ENCODE data around the gene AHI1. TPM values are rescaled to one million over a fixed set of nuclear protein-coding genes. Genes with fewer than 3 reads are reported as not detected.

The AHI1 gene
- total RNA-seq, 1 donor from 2014 or later = 23.2 TPM

DNA sequence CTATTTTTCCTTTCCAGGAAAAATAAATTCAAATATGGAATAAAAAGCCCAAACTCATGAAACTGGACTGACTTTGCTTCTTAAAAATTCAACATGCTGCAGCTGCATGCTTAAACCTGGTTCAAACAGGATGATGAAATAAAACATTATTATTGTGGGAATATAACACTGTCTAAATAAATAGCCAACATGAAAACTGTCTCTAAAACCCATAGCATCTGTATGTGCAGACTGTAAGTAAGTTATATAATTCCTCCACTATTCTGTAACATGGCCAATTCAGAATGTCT lies 30.4 kb upstream of the AHI1 start:
- no peak for TF ChIP-seq CTCF (conservative IDR thresholded peaks at IDR 0.05)
- no peak overlapping the region for H3K4me3 Mint-ChIP-seq
- H3K9me3 Mint-ChIP-seq = peaks cover 2% of the 10 kb centered on the region
- no peaks in the 10 kb centered on the region for H3K36me3 Mint-ChIP-seq
- no peak for DNase-seq (ENCODE audit: extremely low spot score, unreplicated experiment)
- H3K27ac Mint-ChIP-seq = no peak overlapping the region
- H3K4me1 Mint-ChIP-seq (ENCODE audit: unreplicated experiment) = peaks cover 9% of the 10 kb centered on the region
- no peaks in the 10 kb centered on the region for H3K27me3 Mint-ChIP-seq

DNA sequence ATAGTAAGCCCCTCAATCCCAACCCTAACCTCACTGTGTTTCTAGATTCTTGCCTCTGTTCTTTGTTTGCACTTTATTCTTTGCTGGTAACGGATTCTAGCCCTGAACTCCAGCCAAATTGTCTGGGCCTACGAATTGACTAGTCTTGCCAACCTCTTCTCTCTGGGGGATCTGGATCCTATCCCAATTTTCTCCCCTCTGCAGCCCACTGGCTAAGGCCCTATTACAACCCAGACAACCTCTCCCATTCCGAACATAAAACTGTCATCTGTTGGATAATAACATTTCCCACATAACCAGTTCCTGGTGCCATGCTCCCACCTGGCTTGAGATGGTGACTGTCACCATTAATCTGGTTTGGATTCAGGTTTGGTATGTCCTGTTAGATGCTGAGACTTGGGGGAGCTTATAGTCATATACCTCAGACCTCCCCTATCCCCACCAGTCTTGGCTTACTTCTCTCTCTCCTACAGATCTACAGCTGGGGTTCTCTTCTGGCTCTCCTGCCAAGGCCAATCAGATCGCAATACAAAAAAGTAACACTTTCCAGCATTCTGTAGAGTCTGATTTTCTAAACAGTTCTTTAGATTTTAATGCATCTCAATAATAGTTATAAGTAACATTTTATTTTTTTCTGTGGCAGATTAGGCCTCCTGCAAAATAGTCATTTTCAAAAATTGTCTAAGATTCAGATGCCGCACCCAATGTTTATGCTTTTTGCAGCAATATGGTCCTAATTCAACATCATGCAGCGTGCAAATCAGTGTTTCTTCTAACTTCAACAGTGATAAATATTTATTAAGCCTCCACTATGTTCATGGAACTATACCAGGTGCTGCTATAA lies 29.8 kb upstream of the AHI1 start:
- TF ChIP-seq CTCF (conservative IDR thresholded peaks at IDR 0.05) = no peak

GRCh38 chr6:135525594-135525993 lies 28.1 kb upstream of the AHI1 start:
- no peaks in the 10 kb centered on the region for H3K36me3 Mint-ChIP-seq
- H3K27me3 Mint-ChIP-seq = no peaks in the 10 kb centered on the region
- no peak for DNase-seq (ENCODE audit: extremely low spot score, unreplicated experiment)
- no peak for TF ChIP-seq CTCF (conservative IDR thresholded peaks at IDR 0.05)
- no peak overlapping the region for H3K27ac Mint-ChIP-seq
- H3K4me1 Mint-ChIP-seq (ENCODE audit: unreplicated experiment) = peaks cover 9% of the 10 kb centered on the region
- H3K4me3 Mint-ChIP-seq = no peak overlapping the region
- no peaks in the 10 kb centered on the region for H3K9me3 Mint-ChIP-seq

More for the DNA sequence above, 29.8 kb upstream of the AHI1 start:
- Mint-ChIP-seq H3K27me3 (no peaks in the 10 kb centered on the region), H3K9me3 (no peaks in the 10 kb centered on the region), H3K36me3 (no peaks in the 10 kb centered on the region), H3K4me1 (ENCODE audit: unreplicated experiment) (peaks cover 9% of the 10 kb centered on the region), H3K27ac (no peak overlapping the region), H3K4me3 (no peak overlapping the region)
- DNase-seq (ENCODE audit: extremely low spot score, unreplicated experiment) = no peak

- H3K9me3 Mint-ChIP-seq = peaks cover 6% of the 10 kb centered on the region
- peaks cover 5% of the 10 kb centered on the region for H3K36me3 Mint-ChIP-seq
- no peak overlapping the region for H3K27ac Mint-ChIP-seq
- no peaks in the 10 kb centered on the region for H3K27me3 Mint-ChIP-seq
- TF ChIP-seq CTCF (conservative IDR thresholded peaks at IDR 0.05) = no peak
- H3K4me3 Mint-ChIP-seq = no peak overlapping the region
- peaks cover under 1% of the 10 kb centered on the region for H3K4me1 Mint-ChIP-seq (ENCODE audit: unreplicated experiment)
- DNase-seq (ENCODE audit: extremely low spot score, unreplicated experiment) = no peak
Measured at GRCh38 chr6:135522965-135523692, 25.6 kb upstream of the AHI1 start.

DNA sequence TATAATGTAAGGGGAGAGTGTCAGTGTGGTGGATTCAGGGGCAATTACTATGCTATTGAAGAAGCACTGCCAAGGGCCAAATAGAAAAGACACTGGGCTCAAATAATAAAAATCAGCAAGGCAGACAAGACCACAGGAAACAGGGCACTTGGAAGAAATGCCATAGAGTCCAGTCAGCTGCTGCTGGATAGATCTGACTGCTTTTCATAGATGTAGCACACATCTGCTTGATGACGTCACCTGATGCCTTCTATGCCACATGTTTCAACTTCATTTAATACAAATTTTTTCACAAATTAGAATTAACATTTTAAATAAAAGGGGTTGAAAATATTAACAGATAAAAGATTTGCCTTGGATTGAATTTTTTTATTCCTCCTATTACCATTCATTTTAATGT lies 23.9 kb upstream of the AHI1 start:
- H3K27me3 Mint-ChIP-seq = no peaks in the 10 kb centered on the region
- no peak overlapping the region for H3K4me3 Mint-ChIP-seq
- DNase-seq (ENCODE audit: extremely low spot score, unreplicated experiment) = no peak
- H3K27ac Mint-ChIP-seq = no peak overlapping the region
- no peaks in the 10 kb centered on the region for H3K4me1 Mint-ChIP-seq (ENCODE audit: unreplicated experiment)
- H3K36me3 Mint-ChIP-seq = peaks cover 8% of the 10 kb centered on the region
- peaks cover 15% of the 10 kb centered on the region for H3K9me3 Mint-ChIP-seq
- no peak for TF ChIP-seq CTCF (conservative IDR thresholded peaks at IDR 0.05)
